Inflammatory macrophage treated with lipopolysaccharide for 1 hour (primary cell): ENCODE data around the gene NELFCD.

ENCODE experiments used
- DNase-seq, 2 donors: peaks; one replicate each; pipeline ENCODE4 v3.0.0-alpha.2; 2020 to 2022

NELFCD gene

DNA sequence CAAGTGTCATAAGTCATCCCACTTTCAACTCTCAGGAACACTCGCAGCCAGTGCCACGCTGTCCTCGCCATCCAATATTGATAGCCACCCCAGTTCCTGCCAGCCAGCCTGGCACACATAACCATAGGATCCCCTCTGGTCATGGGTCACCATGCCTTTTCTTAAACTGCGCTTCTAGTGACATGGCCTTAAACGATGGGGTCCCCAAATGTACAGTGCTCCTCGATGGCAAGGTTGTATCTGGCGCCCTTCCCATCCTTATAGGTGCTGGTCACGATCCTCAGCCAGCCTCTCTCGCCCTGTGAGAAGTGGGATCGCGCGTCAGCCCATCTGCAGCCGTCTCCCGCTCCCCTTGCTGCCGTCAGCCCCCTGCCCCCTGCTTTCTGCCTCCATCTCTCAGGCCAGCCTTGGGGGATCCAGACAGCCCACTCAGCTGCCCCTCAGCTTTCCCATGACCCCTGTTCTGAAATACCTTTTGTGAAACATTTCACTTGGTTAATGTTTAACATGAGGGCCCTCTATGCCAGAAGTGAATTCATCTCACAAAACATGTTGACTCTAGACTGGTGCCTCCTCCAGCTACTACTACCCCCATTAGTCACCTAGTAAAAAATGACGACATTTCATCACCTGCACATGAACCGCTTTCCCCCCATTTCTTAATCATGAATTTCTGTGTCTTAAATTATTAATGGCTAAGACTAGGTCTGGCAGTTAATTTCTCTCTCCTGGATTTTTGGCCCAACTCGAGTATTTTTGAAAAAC, 14.6 kb downstream of the NELFCD start:
- no peak for DNase-seq

DNA sequence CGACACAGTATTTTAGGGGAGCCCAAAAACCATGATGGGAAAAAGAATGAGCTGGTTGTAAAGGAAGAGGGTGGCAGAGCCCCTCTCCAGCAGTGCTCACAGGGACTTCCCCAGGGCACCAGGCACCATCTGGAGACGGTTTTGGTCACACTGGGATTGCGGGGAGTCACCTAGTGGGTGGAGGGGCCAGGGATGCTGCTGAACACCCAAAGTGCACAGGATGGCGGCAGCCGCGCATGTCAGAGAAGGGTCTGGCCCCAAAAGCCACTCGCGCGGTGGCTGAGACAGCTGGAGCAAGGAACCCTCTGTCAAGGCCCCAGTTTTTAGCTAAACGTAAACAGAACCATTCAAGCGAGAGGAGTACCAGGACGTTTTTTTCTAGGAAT, 15.2 kb downstream of the NELFCD start:
- no peak for DNase-seq

DNA sequence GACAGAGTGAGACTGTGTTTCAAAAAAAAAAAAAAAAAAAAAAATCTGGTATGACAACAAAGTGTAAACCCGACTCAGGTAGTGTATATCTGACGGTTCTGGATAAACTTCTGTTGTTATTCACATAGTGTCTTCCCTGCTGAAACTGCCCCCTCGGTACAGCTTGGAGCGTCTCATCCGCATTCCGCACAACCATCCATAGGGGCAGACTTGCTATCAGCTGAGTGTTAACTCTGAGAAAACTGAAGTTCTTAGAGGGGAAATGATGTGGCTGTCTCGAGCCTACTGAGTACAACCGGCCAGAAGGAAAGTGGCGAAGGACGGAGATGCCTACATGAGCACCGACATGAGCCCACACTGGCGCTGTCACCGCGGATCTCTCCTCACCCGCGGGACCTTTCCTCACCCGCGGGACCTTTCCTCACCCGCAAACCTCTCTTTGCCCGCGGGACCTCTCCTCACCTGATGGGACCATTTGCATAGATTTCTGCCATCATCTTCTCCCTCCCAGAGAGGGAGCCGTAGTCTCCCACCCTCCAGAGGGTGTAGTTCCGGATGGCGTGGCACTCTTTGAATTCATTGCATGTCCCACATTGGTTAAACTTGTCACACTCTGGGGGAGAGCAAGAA, 16.2 kb downstream of the NELFCD start:
- DNase-seq = no peak

DNA sequence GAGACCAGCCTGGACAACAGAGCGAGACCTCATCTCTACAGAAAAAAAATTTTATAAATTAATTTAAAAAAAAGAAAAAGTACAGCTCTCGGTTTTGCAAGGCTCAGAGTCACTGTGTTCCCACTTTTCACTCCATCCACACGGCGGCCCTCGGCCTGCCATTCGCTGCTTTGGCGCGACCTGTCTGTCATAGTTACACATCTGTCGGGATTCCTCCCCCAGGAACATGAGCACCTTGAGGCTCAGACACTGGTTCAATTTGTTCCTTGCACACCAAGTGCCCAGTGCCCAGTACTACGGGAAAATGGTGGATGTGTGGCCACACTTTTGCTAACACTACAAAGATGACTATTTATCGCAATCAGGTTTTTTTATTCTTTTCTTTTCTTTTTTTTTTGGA, 17.6 kb downstream of the NELFCD start:
- DNase-seq = no peak

DNA sequence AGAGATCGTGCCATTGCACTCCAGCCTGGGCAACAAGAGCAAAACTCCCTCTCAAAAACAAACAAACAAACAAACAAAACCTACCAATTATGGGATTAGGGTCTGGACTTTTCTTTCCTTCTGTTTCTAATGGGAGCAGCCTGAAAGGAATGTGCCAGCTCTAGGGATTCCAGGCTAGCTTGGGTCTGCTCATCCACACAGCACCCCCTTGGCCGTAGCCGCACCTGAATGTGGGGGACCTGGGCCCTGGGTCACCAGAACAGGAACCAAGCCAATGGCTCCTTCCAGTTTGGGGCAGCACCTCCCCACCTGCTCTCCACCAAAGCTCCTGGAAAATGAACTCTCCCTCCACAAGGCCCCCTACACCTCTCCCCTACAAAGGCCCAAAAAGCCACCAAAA, 19.3 kb downstream of the NELFCD start:
- DNase-seq = no peak

DNA sequence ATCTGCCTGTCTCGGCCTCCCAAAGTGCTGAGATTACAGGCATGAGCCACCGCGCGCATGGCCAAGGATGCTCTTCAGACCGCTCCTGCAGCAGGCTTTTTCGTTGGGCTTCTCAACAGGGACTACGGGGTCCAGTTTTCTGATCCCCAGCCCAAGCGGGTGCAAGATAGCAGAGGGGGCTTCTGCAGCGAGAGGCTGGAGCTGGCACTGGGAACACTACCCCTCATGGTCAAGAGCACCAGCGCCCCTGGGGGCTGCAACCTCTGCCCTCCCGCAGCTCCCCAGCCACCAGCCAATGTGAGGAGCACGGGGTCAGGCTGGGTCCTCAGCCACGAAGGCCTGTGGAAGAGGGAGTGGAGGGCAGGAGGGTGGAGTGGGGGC, 20.0 kb downstream of the NELFCD start:
- no peak for DNase-seq

DNA sequence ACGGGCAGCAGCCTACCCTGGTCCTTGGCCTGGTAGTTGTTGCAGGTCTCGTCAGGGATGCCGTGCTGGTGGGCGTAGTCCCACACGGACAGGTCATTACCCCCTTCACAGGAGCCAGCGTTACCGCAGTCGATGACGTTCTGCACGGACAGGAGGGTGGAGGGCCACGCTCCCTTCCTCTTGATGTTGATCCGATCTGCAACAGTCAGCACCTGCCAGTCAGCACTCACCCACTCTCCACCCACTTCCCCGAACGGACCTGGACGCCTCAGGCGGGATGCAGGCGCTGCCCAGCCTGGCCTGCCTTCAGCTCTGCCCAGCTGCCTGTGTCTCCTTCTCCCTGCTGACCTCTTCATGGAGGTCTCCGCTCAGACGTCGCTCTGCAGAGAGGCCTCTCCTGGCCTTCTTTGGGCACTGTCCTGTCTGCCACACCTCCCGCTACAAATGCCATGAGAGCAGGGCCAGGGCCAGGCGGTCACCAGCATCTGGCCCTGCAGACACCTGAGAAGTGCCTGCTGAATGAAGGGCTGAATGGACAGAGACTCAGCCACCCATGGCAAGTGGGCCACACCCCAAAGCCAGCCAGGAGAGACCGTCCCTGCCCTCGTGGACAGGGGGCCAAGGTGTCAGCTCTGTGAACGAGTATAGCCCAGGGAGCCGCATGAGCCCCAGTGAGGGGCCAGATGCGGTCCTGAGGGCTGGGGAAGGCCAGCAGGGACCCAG, 20.6 kb downstream of the NELFCD start:
- no peak for DNase-seq

DNA sequence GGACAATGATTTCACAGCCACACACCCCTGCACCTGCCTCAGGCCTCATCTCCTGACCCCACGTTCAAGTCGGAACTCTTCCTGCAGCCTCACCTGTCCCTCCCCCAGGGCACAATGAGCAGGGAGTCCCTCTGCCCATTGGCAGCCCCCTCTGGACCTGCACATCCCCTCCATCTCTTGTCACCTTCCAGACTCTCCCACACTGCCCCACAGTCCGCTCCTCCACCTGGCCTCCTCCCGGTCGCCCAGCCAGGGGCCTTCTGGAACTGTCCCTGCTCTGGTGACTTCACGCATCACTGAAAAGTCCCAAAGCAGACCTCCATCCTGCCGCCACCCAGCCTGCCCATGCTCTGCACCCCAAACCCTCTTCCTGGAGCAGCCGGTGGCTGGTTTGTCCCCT, 21.3 kb downstream of the NELFCD start:
- no peak for DNase-seq

DNA sequence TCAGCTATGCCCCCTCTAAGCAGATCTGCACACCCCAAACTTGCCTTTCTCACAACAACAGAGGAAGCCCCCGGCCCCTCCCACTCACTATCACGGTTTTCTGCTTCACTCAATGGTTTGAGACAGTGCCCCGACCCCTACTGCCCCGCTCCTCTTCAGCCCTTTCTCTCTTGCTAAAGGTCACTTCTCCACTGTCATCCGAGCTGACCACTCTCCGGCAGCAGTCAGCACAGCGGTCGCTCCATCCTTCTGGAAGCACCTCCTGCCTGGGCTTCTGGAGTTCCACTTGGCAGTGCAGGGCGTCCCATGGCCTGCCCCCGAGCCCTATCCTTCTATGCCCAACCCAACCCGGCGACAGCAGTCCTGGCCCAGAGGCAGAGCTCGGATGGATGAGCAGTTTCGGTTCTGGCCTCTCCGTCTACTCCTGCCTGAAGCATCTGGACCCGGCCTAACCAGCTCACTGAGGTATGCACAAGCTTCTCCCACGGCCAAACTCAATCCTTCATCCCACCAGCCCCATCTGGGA, 21.9 kb downstream of the NELFCD start:
- no peak for DNase-seq

DNA sequence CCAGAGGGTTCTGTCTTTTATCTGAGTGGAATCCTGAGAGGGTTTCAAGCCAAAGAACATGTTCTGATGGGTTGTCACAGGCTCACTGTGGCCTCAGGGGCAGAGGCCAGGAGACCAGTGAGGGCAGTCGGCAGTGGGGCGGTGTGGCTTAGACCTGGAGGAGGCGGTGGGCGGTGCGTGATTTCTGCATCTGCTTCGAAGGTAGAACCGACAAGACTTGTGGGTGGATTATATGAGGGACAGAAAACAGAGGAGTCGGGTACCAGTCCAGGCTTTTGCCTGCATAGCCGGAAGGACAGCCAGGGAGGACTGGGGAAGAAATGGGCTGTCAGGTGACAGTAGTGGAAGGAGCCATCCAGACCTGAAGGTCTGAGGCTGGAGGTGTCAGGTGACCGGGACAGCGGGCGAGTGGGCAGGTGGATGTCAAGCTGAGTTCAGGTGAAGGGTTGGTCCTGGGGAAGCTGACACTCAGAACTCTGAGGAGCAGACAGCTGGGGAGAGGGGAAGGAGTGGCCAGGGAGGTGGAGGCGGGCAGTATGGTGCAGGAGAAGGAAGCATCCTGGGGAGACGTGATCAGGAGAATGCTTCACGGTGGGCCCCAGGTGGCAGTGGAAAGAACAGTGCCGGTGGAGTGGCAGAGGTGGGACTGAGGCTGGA, 22.9 kb downstream of the NELFCD start:
- no peak for DNase-seq

DNA sequence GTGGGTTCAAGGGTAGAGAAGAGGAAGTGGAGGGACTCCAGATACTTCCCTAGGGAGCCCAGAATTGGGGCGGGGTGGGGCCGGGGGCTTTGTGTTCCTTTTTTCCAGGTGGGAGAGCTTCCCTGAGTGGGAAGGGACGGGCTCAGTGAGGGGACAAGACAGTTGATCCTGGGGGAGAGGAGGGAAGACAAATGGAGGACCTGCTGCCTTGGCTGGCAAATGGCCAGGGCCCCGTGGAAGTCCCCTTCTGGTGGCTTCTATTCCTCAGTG, 23.4 kb downstream of the NELFCD start:
- peak; percentile 86 to 87 for DNase-seq

DNA sequence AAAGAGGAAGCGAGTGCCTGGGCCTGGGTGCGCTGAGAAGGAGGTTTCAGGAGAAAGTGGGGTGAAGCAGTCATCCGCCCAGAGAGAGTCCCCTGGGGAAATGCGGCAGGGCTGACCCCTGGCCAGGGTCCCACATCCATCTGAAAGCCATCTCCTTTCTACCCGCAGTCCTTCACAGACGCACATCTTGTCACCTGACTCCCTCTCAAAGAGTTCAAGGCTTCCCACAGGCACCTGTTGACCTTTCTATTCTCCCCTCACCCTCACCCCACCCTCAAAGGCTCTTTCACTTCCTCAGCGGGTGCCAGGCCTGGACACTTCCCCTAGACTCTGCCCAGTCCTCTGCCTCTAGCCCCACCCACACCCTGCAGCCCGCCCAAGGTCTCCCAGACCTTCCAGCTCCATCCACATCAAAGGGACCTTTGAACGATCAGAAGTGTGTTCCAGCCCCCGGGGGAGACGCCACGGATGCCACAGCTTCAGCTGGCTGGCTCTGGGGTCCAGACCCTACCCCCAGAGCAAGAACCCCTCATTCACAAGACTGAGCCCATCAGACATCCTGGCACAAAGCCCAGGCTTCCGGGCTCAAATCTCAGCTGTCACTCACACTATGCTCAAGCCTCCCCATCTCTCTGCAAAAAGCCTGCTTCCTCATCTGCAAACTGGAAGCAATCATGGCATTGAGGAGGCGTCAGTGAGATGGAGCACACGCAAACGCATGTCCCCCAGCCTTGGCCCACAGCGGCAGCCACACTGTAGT, 23.9 kb downstream of the NELFCD start:
- DNase-seq = peak; percentile 70 to 83

DNA sequence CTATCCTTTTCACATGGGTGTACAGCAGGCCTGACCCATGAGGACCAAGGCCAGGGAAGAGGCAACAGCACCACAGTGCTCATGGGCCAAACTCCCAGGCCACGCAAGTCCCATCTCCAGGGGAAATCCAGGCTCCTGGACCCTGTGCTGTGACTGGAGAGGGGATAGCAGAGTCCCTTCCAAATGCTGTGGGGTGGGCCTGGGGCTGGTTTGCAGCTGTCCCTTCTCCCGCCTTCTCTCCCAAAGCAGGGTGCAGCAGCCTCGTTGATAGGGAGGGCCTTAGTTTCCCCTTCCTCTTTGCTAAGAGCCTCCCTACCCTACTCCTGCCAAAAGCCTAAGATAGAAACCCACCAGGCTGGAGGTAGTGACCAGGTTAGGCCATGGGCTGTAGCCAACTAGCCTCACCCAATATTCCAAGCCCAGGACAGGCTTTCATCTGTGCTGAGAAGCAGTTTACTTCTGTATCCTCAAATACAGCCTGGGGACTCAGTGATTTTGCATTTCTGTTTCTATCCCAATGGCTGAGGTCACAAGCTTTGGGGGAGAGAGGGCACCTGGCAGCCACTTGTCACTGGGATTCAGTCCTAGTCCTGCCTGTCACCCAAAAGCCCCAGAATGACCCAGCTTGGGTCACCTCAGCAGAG, 24.6 kb downstream of the NELFCD start:
- no peak for DNase-seq

DNA sequence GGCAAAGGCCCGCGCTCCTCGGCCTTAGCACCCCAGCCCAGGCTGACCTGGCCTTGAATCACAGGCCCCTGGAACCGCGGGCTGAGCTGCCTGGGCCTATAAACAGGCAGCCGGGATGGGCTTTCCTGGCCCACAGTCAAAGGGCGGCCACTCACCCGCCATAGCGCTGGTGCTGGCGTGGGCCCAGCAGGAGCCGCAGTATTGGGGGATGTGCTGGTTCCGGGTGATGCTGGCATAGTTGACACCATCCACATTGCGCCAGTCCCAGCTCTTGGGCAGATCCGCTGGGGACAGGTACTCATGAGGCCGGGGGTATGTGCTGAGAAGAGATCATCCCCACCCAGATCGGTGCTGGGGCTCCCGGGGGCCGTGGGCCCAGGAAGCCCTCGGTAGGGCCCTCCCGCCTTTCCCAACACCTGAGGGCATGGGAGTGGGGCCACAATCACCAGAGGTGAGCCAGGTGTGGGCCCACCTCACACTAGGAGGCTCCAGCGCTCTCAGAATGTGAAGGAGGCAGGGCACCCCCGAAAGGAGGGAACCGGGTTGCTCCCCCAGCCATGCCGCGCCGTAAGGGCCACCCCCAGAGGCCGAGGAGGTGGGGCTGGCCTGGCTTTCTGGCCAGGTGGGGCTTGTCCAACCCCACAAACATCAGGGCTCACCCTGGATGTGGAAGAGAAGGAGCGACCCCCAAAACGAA, 25.3 kb downstream of the NELFCD start:
- no peak for DNase-seq

DNA sequence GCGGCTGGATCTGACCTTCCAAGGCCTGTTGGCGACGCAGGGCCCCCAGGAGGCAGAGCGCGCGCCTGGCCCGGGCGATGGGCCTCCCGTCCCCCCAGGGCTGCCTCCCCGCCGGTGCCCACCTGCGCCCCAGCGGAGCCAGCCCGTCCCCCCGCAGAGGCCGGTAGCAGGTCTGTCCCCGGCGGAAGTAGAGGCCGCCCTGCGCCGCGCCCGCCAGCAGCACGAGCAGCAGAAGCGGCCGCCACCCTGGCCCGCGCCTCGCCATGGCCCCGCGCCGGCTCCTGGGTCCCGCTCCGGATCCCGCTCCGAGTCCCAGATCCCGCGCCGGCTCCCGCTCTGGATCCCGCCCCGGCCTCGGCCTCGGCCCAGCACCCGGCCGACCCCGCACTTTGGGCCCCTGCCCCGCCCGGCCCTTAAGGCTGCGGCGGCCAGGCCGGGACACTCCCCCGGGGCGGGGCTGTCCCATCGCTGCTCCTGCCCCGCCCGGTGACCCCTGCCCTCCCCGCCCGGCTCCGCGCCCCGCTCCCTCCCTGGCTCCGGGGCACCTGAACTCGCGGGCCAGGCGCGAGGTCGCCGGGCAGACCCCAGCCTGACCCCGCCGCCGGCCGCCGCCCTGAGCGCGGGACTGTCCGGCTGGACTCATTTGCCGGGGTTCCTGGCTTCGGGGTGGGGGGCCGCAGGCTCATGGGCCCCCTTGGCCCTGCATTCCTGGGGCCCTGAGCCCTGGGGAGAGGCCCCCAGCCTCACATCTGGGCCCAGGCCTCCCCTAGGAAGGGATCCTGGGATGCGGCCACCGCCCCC, 26.0 kb downstream of the NELFCD start, which contains the start of gene CTSZ:
TSS of gene CTSZ (minus strand) at position 391 of the 801 bp plus-strand sequence. CDS start at position 265, 126 bp downstream.
- peak; percentile 58 to 64 for DNase-seq

DNA sequence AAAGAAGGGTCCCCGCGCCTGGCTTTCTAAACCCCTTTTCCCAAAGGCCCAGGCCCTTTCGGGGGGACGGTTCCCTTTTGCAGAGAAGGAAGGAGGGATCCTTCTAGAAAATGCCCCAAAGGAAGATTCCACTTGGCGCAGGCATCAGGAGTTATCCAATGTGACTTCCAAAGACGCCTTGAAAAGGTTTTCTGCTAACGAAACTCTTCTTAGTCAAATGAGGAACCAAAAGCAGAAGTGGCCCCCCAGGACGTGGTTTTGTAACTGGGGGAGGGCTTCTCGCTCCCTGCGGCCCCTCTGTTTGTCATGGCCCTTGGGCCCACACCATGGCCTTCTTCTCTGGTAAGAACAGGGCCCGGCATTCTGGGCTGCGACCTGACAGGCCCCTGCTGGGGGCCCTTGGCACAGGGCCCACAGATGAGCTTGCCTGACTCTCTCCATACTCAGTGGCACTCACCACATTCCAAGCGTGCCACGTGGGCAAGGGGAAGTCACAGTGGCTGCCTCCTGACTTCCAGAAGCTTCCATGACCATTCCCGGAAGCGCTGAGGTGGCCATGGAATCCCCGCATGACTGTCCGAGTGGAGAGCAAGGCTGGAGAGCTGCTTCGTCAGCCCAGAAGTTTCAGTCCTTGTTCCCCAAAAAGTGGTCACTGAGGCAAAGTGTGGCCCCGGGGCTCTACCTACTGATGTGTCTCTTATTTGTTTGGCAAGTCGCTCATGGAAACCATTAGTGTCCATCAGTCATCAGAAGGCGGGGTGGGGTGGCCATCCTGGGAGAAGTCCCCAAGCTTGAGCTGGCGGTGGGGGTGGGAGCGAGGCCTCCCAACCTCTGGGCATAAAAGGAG, 26.8 kb downstream of the NELFCD start:
- peak; percentile 90 to 97 for DNase-seq

DNA sequence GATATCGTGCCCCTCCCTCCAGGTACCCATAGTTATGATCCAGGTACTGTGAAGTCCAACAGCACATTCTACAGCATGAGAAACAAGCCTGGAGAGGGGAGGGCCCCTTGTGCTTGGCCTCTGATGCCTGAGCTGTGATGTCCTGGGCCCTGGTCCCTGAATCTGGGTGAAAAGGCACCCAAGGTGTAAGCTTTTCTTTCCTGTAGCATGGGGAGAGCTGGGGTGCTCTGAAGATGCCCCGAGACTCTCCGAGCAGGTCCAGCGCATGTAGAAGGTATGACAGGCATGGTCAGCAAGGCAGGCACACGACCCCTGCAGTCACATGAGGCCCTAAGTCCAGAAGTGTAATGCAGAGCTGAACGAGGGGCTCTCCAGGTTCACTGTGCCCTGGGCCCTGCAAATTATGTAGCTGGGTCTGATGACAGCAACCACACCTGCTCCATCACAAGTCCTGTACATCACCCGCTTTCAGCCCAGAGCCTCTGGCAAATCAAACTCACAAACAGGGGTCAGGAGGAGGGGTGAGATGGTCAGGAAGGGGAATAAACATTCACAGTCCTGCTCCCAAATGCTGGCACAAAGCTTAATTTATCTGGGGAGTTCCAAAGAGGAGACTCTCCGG, 27.8 kb downstream of the NELFCD start:
- no peak for DNase-seq

DNA sequence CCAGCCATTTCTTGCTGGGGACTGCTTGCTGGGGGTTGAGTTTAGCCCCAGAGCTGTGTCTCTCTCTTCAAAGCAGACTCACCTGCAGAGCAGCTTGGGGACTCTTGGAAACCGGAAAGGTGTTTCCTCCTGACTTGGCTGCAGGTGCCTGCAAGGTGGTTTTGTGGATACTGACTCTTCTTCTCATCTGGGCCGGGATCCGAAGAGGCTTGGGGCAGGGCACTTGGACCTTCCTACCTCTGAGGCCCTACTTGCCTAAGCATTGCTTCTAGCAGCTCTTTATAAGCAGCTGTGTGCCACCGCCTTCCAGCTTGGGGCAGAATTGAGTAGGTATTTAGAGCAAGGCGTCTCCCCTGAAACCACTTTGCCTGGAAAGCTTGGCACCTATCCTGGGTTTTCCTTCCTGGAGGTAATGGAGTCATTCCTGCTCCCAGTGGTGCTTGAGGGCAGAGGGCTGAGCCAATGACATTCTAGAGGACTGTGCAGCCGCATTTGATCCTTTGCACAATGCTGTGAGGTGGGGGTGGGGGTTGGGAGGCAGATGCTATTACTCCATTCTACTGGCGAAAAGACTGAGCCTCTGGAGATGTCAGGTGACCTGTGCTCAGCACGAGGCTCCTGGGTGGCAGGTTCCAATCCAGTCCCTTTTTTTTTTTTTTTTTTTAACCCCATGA, 29.4 kb downstream of the NELFCD start:
- DNase-seq = no peak
